ENCODE data around the gene UBE2V1.

DNA sequence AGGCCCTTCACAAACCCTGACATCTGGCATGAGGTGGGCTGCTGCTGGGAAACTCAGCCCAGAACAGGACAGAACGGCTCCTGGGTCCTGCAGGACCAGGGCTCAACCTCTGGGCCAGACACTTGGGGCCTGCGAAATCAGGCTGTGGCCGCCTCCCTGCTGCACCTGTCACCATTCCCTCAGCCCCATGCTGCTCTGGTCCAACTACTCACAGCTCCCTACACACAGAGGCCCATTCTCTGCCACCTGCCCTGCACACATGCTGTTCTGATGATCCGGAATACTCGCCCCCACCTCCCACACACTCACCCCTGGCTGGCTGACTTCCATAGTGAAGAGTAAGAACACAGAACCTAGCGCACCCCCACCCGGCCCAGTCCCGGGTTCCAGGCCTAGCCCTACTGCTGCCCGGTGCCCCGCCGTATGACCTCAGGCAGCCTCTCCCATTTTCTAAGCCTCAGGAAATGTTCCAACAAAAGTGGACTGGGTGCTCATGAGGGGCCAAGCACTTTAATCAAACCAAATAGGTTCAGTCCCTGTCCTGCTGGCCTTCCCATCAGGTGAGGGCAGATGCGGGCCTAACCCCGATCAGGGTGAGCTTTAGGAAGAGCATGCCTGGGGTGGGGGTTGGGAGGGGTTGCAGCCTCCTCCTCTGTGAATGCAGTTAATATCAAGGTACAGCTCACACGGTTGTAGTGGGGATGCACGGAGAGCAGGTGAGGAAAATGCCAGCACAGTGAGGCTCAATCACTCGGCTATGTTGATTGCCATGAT lies 36.7 kb upstream of the UBE2V1 start:
- TF ChIP-seq POLR2A (IDR thresholded peaks at IDR 0.05) (no peak), CTCF (IDR thresholded peaks at IDR 0.05) (no peak), EP300 (IDR thresholded peaks at IDR 0.05) (no peak)
